NCI-H128 (cell line): Measurements from ENCODE around the gene RNF169.
"Not testable (repeated sequence)": the region's sequence is repeated elsewhere in the genome, so short reads cannot be mapped to it uniquely, and the experiment has no call there.

ENCODE experiments used
- DNase-seq: peaks from one replicate; lab custom pipeline; 2025; ENCODE audit not compliant: unreplicated experiment; lab: John Stamatoyannopoulos, UW

RNF169 gene

GRCh38 chr11:74818283-74818946, 69.8 kb downstream of the RNF169 start:
- no peak for DNase-seq

GRCh38 chr11:74819400-74819799, 70.8 kb downstream of the RNF169 start:
- no peak for DNase-seq

- no peak for DNase-seq
These were observed 72.1 kb downstream of the RNF169 start for GRCh38 chr11:74820763-74821162.

- no peak for DNase-seq
These were observed 73.5 kb downstream of the RNF169 start for GRCh38 chr11:74822170-74822569.

- no peak for DNase-seq
These were observed 75.8 kb downstream of the RNF169 start for GRCh38 chr11:74824285-74824982.

- not testable (repeated sequence) for DNase-seq
These were observed 76.9 kb downstream of the RNF169 start for GRCh38 chr11:74825596-74825995.

GRCh38 chr11:74826901-74827300, 78.3 kb downstream of the RNF169 start:
- no peak for DNase-seq

GRCh38 chr11:74837191-74837590, 88.5 kb downstream of the RNF169 start:
- DNase-seq: no peak

GRCh38 chr11:74838188-74838587, 89.5 kb downstream of the RNF169 start:
- no peak for DNase-seq

- no peak for DNase-seq
These were observed 90.8 kb downstream of the RNF169 start for GRCh38 chr11:74839446-74839845.

- no peak for DNase-seq
These were observed 91.3 kb downstream of the RNF169 start for GRCh38 chr11:74839971-74840370.

- no peak for DNase-seq
These were observed 91.8 kb downstream of the RNF169 start for GRCh38 chr11:74840486-74840885.

GRCh38 chr11:74842967-74843366, 94.3 kb downstream of the RNF169 start:
- no peak for DNase-seq

GRCh38 chr11:74844072-74844471, 95.4 kb downstream of the RNF169 start:
- DNase-seq: no peak

GRCh38 chr11:74844865-74845264, 96.2 kb downstream of the RNF169 start:
- DNase-seq: no peak

- no peak for DNase-seq
These were observed 97.4 kb downstream of the RNF169 start for GRCh38 chr11:74845978-74846517.

GRCh38 chr11:74846770-74847169, 98.1 kb downstream of the RNF169 start:
- no peak for DNase-seq

- DNase-seq: no peak
These were observed 98.7 kb downstream of the RNF169 start for GRCh38 chr11:74847395-74847794.

GRCh38 chr11:74847895-74848294, 99.2 kb downstream of the RNF169 start:
- no peak for DNase-seq

GRCh38 chr11:74849525-74850391, 101.1 kb downstream of the RNF169 start:
- DNase-seq: no peak

GRCh38 chr11:74853223-74853622, 104.6 kb downstream of the RNF169 start:
- DNase-seq: no peak
